NCI-H2196 treated with DMSO at 0.1 percent for 48 hours (cell line): Measurements from ENCODE around the gene FEM1C.

Experiments
- DNase-seq: peaks from one replicate; lab custom pipeline; 2025; ENCODE audit not compliant: unreplicated experiment; lab: John Stamatoyannopoulos, UW

Gene FEM1C

DNA sequence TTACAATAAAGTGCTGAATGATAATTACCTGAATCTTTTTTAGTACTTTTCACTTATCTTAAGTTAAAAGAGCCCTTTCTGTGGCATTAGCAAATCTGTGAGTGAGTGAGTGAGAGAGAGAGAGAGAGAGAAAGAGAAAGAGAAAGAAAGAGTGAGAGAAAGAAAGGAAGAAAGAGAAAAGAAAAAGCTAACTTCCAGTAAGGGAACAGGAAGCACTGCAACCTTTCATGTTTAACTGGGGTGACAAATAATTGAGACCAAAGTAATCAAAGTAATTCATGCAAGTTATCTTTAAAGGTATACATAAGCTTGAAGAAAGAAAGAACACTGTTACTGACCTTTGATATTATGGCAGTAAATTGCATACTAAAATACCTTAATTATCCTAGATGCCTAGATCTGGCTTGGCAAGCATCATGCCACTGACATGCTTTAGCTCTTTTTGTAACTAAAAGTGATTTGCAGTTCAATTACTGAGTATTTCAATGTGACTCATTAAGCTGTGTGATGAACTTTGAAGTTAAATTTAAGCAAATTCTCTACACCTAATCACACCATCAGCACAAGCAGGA lies 21.7 kb downstream of the FEM1C start:
- no peak for DNase-seq

- no peak for DNase-seq
Measured at GRCh38 chr5:115520191-115520590, 24.4 kb downstream of the FEM1C start.

DNA sequence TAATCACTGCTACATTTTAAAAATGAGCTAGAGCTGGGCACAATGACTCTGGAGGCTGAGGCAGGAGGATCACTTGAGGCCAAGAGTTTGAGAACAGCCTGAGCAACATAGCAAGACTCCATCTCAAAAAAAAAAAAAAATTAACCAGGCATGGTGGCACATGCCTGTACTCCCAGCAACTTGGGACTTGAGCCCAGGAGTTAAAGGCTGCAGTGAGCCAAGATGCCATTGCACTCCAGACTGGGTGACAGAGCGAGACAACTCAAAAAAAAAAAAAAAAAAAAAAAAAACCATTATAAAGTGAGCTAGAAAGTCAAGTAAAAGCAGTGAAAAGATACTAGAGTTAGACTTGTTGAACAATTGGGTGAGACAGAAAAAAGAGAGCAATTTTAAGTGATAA lies 28.2 kb downstream of the FEM1C start:
- DNase-seq: no peak

DNA sequence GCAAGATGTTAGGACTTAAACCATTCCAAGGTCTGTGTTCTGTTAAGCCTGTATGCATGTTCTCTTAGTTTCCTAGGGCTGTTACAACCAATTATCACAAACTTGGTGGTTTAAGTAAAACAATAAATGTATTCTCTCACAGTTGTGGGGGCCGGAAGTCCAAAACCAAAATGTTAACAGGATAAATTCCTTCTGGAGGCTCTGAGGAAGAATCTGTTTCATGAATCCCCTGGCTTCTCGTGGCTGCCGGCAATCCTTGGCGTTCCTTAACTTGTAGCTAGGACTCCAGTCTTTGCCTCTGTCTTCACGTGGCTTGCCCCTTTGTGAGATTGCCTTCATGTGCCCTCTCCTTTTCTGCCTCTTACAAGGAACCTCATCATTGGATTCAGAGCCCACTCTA lies 30.4 kb downstream of the FEM1C start:
- no peak for DNase-seq

DNA sequence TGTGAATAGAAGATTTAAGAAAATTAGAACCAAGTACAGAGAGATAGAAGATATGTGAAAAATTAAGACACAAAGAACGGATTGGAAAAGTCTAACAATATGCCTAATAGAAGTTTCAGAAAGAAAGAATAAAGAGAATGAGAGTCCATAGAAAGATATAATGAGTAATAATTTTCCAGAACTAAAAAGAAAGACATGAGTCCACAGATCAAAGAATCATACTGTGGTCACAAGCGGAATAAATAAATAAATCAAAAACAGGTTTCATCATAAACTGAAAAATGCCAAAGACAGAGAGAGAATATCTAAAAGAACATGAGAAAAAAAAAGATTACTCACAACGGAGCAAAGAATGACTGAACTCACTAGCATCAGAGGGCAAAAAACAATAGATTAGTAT lies 32.9 kb downstream of the FEM1C start:
- no peak for DNase-seq

GRCh38 chr5:115510145-115510645 lies 34.4 kb downstream of the FEM1C start:
- DNase-seq: no peak

DNA sequence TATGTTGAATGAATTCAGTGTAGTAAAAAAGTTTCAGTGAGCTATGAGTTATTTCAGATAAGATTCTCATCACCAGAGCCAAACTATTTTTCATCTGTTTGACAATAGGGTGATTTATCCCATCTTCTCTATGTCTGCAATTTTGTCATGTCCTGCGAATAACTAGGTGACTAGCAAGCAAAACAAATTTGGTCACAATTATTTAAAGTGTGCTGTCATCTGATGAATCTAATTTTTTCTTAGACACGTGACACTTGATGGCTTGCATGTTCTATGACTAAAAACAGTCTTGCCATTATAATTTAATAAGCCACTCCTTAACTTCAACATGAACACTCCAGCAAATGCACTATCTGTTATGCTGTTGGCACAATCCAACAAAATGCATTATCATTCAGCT lies 35.0 kb downstream of the FEM1C start:
- DNase-seq: no peak

GRCh38 chr5:115507681-115508080 lies 36.9 kb downstream of the FEM1C start:
- DNase-seq: no peak

DNA sequence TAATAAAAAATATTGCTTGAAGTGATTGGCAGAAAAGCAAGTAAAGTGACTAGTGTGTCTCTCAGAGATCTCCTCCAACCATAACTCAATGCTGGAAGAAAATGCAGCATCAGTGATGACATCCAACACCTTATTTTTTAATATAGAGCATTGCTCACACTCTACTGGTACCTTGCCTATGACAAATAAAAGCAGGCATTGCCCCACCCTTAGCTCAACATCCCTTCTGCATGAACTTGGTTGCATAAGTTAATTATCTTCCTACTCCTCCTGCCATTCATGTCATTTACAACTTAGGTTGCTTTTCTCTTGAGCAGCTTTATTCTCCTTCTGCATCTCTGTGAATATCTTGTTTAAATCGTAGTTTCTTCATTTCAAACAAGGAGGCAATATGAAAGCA lies 41.2 kb downstream of the FEM1C start:
- no peak for DNase-seq

GRCh38 chr5:115501464-115502210 lies 42.9 kb downstream of the FEM1C start:
- no peak for DNase-seq

GRCh38 chr5:115500225-115500624 lies 44.4 kb downstream of the FEM1C start:
- no peak for DNase-seq

DNA sequence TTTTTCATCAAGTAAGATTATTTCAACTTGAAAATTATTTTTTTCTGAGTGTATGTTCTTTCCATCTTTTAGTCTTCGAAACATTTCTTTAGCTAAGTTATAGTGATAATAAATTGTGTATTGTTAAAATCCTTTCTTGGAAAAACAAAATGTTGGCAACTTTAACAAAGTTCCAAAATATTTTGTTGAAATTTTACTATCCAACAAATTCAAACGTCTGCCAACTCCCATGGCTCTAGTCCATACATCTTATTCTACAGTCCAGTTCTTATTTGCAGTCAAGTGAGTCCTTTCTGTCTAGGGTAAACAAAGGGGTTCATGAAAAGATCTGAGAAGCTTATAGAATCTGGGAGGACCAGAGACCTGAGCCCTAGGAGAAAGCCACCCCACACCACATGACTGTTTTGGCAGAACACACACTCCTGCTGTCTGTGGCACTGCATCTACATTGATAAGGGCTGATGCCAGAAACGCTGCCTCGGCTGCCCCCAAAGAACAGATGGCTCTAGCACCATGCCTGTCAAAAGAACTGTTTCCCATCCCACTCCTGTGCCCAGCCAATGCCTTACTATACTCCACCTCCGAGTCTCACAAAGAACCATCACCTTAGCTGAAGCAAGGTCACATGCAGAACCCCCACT lies 47.5 kb downstream of the FEM1C start:
- DNase-seq: no peak

DNA sequence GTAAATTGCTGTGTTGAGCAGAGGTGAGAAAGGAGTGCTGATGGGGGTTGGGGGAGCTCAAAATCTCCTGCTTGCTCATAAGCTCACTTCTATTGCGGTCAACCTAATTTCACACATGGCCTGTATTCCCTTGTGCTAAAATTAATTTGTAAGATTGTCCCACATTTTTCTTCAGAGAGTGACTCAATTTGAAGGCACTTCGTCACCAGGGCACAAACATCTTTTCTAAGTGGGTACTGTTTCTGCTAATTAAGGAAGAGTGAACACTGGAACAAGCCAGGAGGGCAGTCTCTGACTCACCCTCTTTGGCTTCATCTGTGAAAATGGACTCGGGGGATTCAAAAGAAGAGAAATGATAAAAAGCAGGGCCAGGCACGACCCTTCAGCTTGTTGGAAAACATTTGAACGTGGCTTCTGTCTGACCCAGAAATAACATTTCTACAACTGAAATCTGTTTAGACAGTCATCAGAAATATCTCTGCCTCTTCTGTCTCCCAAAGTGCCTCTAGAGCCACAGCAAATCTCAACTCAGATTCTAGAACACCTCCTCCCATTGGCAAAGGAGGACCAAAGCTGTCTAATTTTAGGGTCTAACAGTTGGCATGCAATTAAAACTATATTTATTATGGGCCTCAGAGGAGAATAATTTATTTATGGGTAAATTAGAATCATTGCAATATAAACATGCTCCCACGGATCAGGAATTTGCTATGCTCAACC lies 49.8 kb downstream of the FEM1C start:
- no peak for DNase-seq

DNA sequence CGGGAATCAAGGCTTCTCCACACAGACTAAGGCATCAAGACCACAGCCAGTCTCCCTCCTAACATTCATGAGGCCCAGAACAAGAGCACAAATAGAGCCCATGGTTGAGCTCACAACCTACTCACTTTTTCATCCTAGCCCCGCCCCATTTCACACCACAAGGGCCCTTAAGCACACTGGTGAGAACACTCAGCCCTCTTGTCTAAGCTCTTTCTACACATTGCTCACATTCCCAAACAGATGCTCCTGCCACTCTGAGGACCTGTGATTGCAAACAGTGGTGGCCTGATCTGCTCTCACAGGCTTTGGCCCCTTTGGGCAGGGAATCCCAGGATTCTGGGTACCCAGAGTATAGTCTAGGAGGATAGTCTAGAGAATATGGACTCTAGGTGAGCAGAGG lies 54.0 kb downstream of the FEM1C start:
- no peak for DNase-seq

DNA sequence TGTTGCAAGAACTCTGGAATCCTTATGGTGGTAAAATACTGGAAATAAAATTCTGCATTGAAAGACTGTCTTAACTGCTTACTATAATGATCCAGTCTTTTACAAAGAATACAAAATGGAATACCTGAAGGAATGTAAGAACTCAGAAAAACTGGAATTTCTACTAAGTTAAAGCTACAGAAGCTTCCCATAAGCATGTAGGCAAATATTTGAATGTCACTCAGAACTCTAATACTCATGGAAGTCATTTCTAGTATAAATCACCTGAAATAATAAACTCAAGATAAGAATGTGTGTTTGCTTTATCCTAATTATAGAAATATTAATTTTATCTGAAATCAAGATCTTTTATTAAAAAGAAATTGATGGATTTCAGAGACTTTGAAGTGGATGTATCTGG lies 54.8 kb downstream of the FEM1C start:
- DNase-seq: no peak

DNA sequence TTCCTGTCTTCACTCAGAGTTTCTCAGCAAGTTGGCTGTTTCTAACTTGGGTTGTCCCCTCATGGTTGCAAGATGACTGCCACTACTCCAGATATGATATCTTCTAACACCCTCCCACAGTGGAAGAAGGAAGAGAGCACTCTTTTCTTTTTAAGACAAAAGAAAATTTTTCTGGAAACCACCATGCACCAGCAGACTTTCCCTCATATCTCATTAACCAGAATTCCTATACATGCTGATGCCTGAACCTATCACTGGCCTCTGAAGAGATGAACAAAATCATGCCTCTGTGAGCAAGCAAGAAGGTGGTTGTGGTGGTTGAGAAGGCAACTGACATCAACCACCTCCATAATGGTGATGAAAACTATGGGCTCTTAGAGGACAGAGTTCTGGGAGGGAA lies 56.8 kb downstream of the FEM1C start:
- no peak for DNase-seq

- no peak for DNase-seq
Measured at GRCh38 chr5:115487168-115487567, 57.4 kb downstream of the FEM1C start.

DNA sequence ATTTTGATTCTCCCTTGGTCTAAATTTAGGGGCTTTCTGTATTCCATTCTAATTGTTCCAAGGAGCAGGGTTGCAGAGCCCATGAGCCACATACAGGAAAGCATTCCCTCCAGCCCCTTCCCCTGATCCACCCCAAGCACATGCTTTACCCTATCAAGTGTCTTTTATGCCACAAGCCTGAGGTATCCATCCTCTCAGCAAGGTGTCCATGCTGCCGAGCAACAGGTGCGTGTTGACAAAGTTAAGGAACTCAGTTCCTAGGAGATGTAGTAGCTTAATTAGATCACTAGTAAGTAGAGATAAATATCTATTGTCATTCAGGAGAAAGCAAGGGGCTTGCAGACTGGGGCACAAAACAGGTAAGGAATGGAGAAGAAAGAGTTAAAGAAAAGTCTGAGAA lies 57.8 kb downstream of the FEM1C start:
- no peak for DNase-seq

DNA sequence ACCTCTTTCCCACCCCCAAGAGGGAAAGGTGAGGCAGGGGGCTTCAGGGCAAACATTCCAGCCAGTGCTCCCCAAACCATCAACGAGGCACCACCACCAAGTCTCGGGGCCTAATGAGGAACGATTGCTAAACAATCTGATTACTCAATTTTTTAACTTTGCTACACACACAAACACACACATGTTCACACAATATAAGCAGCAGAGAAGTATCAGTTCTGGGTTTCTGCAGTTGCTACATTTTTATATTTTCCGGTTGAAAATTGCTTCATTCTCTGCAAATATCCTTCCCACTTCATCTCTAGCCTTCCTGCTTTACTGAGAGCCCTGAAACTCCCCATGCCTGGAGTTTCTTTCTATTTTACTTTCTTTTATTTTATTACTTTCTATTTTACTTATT lies 60.2 kb downstream of the FEM1C start:
- no peak for DNase-seq

DNA sequence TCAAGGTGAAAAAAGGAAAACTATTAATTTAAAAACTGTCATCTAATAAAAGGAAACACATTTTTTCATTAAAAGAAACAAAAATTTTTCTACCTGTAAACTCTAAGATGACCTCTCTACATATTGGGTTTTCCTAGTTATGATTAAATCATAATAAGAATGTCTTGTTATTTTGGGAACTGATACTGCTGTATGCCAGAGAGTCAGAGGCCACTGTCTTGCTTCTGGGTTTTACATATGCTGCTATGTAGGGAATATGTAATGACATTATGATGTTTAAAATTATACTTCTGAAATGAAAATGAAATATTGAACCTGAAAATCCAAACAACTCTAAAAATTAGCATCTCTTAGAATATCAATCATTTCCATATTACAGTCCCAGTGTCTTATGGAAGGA lies 63.7 kb downstream of the FEM1C start:
- no peak for DNase-seq

DNA sequence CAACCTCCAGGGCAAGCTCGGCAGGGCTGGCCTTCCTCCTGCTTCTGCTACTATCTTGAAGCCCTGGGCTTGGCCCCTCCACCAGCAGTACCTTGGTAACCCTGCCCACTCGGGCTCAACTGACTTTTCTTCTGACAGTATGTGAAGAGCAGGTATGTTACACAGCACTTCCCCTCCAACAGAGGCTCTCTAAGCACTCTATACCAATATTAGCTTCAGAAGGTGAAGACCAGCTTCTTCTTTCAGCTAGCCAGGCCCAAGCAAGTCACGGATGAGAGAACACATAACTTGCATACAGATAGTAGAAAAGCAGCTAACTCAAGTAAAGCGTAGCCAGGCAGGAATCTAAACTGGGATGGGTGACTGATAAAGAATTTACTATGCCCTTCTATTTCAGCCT lies 64.3 kb downstream of the FEM1C start:
- no peak for DNase-seq
